Measurements from ENCODE around the gene LRRC43.
"Not testable (repeated sequence)": the region's sequence is repeated elsewhere in the genome, so short reads cannot be mapped to it uniquely, and the experiment has no call there.

The LRRC43 gene

DNA sequence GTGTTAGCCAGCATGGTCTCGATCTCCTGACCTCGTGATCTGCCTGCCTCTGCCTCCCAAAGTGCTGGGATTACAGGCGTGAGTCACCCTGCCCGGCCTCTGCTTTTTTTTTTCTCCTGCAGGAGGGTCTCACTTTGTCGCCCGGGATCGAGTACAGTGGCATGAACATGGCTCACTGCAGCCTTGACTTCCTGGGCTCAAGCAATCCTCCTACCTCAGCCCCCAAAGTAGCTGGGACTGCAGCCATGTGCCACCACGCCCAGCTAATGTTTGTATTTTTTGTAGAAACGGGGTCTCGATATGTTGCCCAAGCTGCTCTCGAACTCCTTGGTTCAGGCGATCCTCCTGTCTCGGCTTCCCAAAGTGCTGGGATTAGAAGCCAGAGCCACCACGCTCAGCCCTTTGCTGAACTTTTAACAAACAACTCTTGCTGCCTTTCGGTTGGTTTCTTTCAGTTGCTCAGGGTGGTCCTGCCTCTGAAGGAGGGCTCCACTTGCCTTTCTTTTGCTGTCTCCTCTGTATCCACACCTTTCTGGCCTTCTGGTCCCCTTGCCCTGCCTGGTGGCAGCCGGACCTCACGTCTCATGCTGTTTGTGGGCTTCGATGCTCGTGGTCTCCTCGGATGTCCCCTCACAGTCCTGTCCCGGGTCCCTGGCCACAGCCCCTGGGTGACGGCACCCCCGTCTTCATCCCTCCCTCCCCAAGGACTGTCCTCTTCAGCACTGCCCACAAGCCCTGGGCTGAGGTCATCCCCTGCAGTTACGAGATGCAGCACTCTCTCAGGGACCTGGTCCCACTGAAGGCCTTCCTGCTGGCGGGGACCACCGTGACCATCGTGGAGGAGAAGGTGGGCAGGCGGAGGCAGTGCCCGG is 16.8 kb downstream of the LRRC43 start:
- DNase-seq (ENCODE audit: insufficient read length) (no peak), FAIRE-seq (no peak)
- no peak for TF ChIP-seq POLR2AphosphoS5 (IDR thresholded peaks at IDR 0.05; ENCODE audit: low read depth, low read length)
- TF ChIP-seq TAF1 (IDR thresholded peaks at IDR 0.05; ENCODE audit: borderline replicate concordance, low read depth, low read length) = no peak
- TF ChIP-seq POLR2A (IDR thresholded peaks at IDR 0.05; ENCODE audit: low read depth, low read length) = no peak

DNA sequence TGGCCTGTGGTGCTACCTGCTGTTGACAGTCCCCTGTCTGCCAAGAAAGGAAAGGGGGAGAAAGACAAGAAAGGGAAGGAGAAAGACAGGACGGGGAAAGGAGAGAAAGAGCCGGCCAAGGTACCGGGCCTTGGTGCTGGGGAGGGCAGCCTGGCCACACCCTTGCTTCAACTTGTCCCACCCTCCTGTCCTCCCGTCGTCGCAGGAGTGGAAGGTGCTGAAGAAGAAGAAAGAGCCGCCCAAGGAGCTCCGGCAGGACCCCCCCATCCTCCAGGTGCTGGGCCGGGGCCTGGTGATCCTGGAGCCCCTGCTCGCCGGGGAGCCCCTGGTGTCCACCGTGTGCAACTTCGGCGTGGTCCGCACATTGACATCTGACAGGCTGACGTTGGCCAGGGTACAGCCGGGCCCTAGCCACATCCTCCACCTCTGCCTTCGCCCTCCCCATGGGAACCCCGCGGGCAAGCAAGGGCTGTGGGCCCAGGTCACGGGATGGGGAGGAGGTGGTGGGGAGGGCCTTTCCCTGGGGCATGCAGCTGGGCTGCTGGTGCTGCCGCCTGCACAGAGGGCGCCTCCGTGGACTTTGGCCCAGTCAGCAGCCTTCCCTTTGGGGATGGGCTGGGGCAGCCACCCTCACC is 17.7 kb downstream of the LRRC43 start:
- DNase-seq (ENCODE audit: insufficient read length) = no peak

DNA sequence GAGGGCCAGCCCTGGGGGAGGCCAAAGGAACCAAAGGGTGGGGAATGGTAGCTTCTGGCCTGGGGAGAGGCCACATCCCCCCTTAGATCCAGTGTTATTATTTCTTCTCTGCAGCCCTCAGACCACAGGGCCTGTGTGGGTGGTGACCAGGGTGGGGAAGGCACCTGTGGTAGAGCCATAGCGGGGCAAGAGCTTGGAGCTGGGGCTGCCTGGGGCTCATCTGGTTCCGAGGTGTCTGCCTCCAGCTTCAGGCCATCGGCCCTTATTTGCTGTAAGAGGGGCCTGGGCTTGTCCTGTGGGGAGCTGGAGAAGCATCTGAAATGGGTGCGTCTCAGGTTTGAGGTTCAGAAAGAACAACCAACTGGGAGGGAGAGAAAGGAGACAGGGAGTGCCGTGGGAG is 18.5 kb downstream of the LRRC43 start:
- TF ChIP-seq TAF1 (IDR thresholded peaks at IDR 0.05; ENCODE audit: borderline replicate concordance, low read depth, low read length) = no peak
- no peak for TF ChIP-seq POLR2A (IDR thresholded peaks at IDR 0.05; ENCODE audit: low read depth, low read length)
- TF ChIP-seq POLR2AphosphoS5 (IDR thresholded peaks at IDR 0.05; ENCODE audit: low read depth, low read length) = no peak
- no peak for FAIRE-seq
- DNase-seq (ENCODE audit: insufficient read length) = no peak

More for the DNA sequence above, 17.7 kb downstream of the LRRC43 start:
- TF ChIP-seq POLR2AphosphoS5 (IDR thresholded peaks at IDR 0.05; ENCODE audit: low read depth, low read length) = no peak
- FAIRE-seq = no peak

DNA sequence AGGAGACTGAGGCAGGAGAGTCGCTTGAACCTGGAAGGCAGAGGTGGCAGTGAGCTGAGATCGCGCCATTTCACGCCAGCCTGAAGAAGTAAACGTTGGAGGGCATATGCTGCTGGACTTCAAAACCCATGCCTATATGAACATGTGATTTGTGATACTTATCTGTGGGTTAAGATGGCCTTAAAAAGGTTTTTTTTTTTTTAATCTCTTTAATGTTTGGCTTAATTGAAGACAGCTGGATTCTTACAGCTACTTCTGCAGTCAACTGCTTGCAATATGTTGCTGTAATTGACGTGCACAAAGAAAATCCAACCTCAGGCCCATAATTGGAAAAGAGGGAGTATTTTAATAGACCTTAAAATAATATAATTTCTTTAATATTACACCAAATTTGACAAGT is 19.1 kb downstream of the LRRC43 start:
- FAIRE-seq (no peak), DNase-seq (ENCODE audit: insufficient read length) (no peak)
- TF ChIP-seq POLR2A (IDR thresholded peaks at IDR 0.05; ENCODE audit: low read depth, low read length) (no peak), TAF1 (IDR thresholded peaks at IDR 0.05; ENCODE audit: borderline replicate concordance, low read depth, low read length) (no peak)

DNA sequence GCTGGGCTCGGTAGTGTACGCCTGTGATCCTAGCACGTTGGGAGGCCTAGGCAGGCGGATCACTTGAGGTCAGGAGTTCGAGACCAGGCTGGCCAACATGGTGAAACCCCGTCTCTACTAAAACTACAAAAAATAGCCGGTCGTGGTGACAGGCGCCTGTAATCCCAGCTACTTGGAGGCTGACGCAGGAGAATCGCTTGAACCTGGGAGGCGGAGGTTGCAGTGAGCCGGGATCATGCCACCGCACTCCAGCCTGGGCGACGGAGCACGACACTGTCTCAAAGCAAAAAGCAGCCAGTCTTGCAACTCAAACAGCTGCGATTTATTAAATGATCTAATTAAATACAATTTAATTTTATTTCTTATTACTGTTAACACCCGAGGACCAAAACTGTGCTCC is 19.9 kb downstream of the LRRC43 start:
- not testable (repeated sequence) for FAIRE-seq; DNase-seq (ENCODE audit: insufficient read length)

DNA sequence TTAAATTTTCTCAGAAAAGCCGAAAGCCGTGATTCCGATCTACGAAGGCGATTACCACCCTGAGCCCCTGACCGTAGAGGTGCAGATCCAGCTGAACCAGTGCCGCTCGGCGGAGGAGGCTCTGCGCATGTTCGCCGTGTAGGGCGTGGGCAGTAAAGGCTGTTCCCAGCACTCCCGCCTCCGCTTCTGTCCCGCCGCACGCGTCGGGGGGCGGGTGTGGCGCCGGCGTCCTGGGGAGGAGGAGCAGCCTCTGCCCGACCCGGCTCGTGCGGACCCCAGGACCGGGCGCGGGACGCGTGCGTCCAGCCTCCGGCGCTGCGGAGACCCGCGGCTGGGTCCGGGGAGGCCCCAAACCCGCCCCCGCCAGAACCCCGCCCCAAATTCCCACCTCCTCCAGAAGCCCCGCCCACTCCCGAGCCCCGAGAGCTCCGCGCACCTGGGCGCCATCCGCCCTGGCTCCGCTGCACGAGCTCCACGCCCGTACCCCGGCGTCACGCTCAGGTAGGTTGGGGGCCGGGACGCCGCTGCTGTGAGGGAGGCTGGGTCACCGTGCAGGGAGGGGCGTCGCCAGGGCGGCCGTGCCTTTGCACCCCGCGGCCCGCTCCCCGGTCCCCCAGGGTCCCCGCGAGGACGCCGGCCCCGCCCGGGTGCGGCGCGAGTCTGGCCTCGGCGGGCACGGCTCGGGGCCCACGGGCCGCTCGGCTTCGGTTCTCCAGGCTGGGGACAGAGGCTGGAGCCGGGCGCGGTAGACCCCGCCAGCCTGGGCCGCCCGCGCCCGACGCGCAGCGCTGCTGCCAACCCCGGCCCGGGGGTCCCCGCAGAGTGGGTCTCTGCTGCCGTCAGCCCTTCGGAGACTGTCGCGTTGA is 20.6 kb downstream of the LRRC43 start, which contains the start of gene B3GNT4:
Gene B3GNT4 (plus strand): TSS at position 409 of the 866 bp plus-strand sequence. CDS start 910 bp downstream, outside the sequence.
- TF ChIP-seq TAF1 (IDR thresholded peaks at IDR 0.05; ENCODE audit: borderline replicate concordance, low read depth, low read length) = no peak
- no peak for TF ChIP-seq POLR2AphosphoS5 (IDR thresholded peaks at IDR 0.05; ENCODE audit: low read depth, low read length)
- TF ChIP-seq POLR2A (IDR thresholded peaks at IDR 0.05; ENCODE audit: low read depth, low read length) = no peak
- DNase-seq (ENCODE audit: insufficient read length) (no peak), FAIRE-seq (peak; percentile 50)

DNA sequence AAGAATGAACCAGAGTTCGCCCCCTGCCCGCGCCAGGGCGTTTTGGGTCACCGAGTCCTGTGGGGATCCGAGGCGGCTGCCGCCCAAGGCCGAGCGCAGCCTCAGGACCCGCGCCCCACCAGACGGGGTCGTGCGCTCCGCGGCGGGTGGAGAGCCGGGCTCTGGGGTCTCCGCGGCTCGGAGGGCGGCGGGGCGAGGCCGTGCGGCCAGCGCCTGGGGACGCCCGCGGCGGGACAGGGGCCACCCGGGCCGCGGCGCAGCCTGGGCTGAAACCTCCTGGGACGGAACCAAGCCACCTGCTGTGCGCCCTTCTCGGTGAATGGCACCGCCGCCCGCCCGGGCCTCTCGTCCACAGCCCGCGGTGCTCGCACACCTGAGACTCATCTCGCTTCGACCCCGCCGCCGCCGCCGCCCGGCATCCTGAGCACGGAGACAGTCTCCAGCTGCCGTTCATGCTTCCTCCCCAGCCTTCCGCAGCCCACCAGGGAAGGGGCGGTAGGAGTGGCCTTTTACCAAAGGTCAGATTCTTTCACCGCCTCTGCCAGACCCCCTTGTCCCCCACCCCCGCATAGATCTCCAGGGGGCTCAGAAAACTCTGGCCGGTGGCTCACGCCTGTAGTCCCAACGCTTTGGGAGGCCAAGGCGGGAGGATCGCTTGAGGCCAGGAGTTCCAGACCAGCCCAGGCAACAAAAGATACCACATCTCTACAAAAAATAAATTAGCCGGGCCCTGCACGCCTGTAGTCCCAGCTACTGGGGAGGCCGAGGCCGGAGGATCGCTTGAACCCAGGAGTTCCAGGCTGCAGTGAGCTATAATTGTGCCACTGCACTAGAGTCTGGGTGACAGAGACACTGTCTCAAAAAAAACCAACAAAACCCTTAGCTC is 21.5 kb downstream of the LRRC43 start:
- DNase-seq (ENCODE audit: insufficient read length) = no peak
- no peak for FAIRE-seq

DNA sequence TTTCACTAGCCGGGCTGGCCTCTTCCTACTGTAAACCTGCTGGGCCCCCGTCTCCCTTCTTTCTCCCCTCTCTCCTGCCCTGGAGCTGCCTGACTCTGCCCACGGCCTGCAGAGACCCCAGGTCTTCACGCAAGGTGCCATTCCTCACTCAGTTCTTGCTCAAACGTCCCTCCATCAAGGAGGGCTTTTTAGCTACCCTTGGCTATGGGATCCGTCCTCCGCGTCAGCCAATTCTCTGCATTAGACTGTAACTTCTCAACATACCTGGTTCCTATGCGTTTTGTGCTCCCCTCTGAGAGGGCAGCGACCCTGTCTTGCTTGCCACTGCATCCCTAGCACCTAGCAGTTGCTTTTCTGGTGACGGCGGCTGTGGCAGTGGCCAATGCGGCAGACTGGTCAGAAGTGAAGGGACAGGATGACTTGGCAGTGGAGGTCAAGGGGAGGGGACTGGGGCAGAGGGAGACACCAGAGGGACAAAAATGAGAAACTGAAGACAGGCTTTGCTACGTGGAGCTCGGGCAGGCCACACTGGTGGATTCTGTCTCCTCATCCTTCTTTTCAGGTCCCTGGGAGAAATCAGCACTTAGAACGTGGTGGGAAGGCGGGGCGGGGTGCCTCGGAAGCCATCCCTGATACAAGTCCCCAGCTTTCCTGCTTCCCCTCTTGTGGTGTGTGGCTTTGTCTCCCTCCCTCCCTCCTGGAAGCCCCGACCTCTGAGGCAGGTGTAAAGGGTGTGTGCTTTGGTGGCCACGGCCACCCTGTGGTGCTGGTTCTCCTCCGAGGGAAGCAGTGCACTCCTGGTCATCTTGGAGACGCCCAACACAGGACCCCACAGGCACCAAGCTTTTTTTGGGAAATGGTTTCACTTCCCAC is 22.4 kb downstream of the LRRC43 start:
- TF ChIP-seq POLR2AphosphoS5 (IDR thresholded peaks at IDR 0.05; ENCODE audit: low read depth, low read length) (no peak), TAF1 (IDR thresholded peaks at IDR 0.05; ENCODE audit: borderline replicate concordance, low read depth, low read length) (no peak), POLR2A (IDR thresholded peaks at IDR 0.05; ENCODE audit: low read depth, low read length) (no peak)
- no peak for DNase-seq (ENCODE audit: insufficient read length)
- no peak for FAIRE-seq

More for the DNA sequence above, 21.5 kb downstream of the LRRC43 start:
- TF ChIP-seq POLR2A (IDR thresholded peaks at IDR 0.05; ENCODE audit: low read depth, low read length) (no peak), TAF1 (IDR thresholded peaks at IDR 0.05; ENCODE audit: borderline replicate concordance, low read depth, low read length) (no peak)

DNA sequence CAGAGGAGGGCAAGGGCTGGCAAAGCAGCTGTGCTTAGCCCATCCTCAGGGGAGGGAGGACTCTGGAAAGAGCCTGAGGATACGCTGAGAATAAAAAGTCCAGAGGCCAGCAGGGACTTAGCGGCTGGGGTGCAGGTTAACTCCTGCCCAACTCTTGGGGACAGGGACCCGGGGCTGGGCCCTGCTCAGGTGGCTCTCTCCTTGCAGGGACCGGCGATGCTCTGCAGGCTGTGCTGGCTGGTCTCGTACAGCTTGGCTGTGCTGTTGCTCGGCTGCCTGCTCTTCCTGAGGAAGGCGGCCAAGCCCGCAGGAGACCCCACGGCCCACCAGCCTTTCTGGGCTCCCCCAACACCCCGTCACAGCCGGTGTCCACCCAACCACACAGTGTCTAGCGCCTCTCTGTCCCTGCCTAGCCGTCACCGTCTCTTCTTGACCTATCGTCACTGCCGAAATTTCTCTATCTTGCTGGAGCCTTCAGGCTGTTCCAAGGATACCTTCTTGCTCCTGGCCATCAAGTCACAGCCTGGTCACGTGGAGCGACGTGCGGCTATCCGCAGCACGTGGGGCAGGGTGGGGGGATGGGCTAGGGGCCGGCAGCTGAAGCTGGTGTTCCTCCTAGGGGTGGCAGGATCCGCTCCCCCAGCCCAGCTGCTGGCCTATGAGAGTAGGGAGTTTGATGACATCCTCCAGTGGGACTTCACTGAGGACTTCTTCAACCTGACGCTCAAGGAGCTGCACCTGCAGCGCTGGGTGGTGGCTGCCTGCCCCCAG is 23.4 kb downstream of the LRRC43 start:
- FAIRE-seq (no peak), DNase-seq (ENCODE audit: insufficient read length) (no peak)
- TF ChIP-seq POLR2A (IDR thresholded peaks at IDR 0.05; ENCODE audit: low read depth, low read length) = peak; percentile 16; the same call in 1 of the 2 replicates
- TF ChIP-seq TAF1 (IDR thresholded peaks at IDR 0.05; ENCODE audit: borderline replicate concordance, low read depth, low read length) = no peak
- no peak for TF ChIP-seq POLR2AphosphoS5 (IDR thresholded peaks at IDR 0.05; ENCODE audit: low read depth, low read length)

All from GM12892 (cell line).